ENCODE results near the gene OVCA2. TPM values are rescaled to one million over a fixed set of nuclear protein-coding genes. Genes with fewer than 3 reads are reported as not detected.

The OVCA2 gene
- total RNA-seq, 2 donors from 2014 or later: 17.1 to 36.3 TPM

DNA sequence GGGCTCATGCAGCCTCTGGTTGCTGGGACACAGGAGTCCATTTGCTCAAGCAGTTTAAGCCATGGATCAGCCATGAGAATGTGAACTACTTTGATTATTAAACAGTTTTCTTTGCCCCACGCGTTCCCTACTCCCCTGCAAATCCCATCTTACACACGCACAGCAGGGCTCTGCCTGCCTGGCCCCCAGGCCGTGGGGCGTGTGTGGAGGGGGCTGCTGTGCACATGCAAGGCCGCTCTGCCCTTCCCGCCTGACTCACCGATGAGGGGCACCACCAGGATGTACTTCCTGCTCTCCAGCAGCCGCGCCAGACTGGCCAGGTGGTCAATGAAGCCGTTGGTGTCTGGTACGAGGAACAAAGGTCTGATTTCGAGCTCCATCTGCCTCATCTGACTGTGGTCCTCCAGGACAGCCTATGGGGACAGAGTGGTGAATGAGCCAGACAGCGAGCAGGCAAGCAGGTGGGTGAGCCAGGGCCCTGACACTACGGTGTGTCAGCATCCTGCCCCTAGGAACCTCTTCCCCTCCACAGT is 26.8 kb downstream of the OVCA2 start:
- no peak for DNase-seq
- Histone ChIP-seq H3K27me3 (no peaks in the 10 kb centered on the region), H3K4me3 (no peak overlapping the region), H3K9me3 (no peaks in the 10 kb centered on the region), H3K36me3 (replicated peaks in 1 of 2; ENCODE audit: insufficient read depth in 1 of 2, low read depth in 2 of 2) (peaks cover 0 to 4% of the 10 kb centered on the region in 2 donors), H3K27ac (peak overlapping the region in 3 of 4 donors; percentile 10 to 47 (median 40)), H3K4me1 (peaks cover 13% of the 10 kb centered on the region)
- no peak for TF ChIP-seq POLR2A (IDR thresholded peaks at IDR 0.05)
- TF ChIP-seq, protein P1, sequence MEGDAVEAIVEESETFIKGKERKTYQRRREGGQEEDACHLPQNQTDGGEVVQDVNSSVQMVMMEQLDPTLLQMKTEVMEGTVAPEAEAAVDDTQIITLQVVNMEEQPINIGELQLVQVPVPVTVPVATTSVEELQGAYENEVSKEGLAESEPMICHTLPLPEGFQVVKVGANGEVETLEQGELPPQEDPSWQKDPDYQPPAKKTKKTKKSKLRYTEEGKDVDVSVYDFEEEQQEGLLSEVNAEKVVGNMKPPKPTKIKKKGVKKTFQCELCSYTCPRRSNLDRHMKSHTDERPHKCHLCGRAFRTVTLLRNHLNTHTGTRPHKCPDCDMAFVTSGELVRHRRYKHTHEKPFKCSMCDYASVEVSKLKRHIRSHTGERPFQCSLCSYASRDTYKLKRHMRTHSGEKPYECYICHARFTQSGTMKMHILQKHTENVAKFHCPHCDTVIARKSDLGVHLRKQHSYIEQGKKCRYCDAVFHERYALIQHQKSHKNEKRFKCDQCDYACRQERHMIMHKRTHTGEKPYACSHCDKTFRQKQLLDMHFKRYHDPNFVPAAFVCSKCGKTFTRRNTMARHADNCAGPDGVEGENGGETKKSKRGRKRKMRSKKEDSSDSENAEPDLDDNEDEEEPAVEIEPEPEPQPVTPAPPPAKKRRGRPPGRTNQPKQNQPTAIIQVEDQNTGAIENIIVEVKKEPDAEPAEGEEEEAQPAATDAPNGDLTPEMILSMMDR (IDR thresholded peaks at IDR 0.05): no peak
- intact Hi-C loops (cut with DNase I): no loop called here
- ATAC-seq: no peak
- WGBS, 2 donors: 69 to 76% methylated on average over 10 to 15 of the region's 15 CpGs

DNA sequence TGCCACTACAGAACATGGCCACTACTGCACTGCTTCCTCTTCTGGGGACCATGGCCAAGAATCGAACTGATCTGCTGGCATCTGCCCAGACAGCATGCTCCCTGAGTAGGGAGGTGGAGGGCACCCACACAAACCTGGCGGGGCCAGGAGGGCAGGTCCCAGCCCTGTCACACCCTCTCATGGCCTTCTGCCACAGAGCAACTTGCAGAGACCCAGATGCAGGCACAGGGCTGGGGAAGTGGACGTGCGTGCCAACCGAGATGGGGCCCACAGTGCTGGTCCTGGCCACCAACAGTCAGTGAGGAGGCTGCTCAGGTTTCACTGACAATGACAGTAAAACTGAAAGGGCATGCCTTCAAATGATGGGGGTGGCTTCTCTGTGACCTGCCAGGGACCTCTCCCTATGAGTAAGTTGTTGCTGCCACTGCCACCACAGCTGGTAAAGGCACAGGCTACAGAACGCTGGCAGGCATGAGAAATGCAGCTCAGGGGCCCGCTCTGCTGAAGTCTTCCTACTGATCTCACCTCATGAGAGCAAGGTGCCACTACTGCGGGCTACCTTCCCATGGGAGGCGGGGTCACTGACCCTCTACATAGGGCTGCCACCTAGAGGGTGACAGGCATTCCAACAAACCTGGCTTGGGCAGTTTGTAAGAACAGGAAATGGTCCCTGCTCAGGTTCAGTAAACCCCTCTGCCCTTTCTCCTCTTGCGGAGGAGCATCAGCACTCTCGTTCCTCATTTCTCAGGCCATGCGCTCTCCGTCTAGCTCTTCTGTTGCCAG is 28.6 kb downstream of the OVCA2 start:
- no peak for TF ChIP-seq POLR2A (IDR thresholded peaks at IDR 0.05)
- TF ChIP-seq, protein P1 (IDR thresholded peaks at IDR 0.05): no peak
- H3K36me3 ChIP-seq (replicated peaks in 1 of 2; ENCODE audit: insufficient read depth in 1 of 2, low read depth in 2 of 2): no peaks in the 10 kb centered on the region

DNA sequence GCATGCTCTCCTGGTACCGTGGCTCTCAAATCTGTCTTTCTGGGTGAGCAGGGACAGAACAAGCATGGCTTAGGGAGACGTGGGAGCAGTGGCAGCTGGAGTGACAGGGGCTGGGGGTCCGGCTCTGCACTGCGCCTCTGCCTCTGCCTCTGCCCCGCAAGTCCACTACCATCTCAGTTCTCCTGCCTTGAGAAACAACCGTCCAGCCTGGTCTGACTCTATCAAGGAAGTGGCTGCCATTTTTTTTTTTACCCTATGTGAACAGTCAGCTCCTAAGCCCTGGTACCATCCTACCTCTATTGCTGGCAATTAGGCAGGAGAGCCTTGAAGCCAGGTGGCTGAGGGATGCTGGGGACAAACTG is 29.2 kb downstream of the OVCA2 start:
- DNase-seq (no peak), ATAC-seq (no peak)
- WGBS, 2 donors: 88 to 91% methylated on average over 6 of the region's 6 CpGs
- intact Hi-C loops (cut with DNase I): no loop called here
- no peaks in the 10 kb centered on the region for H3K9me3 ChIP-seq
- peaks cover 13% of the 10 kb centered on the region for H3K4me1 ChIP-seq
- TF ChIP-seq, protein P1 (IDR thresholded peaks at IDR 0.05): no peak
- TF ChIP-seq POLR2A (IDR thresholded peaks at IDR 0.05): no peak
- no peak overlapping the region for H3K4me3 ChIP-seq
- no peaks in the 10 kb centered on the region for H3K27me3 ChIP-seq
- H3K36me3 ChIP-seq (replicated peaks in 1 of 2; ENCODE audit: insufficient read depth in 1 of 2, low read depth in 2 of 2): no peaks in the 10 kb centered on the region
- H3K27ac ChIP-seq: peak overlapping the region in 3 of 4 donors; percentile 12 to 55 (median 42)

More for the DNA sequence above, 28.6 kb downstream of the OVCA2 start:
- ATAC-seq (peak; percentile 22), DNase-seq (peak in 3 of 4 donors; percentile 47 to 71 (median 57))
- Histone ChIP-seq H3K9me3 (no peaks in the 10 kb centered on the region), H3K27ac (peak overlapping the region in 2 of 4 donors; percentile 42 to 55), H3K27me3 (no peaks in the 10 kb centered on the region), H3K4me3 (no peak overlapping the region), H3K4me1 (peaks cover 13% of the 10 kb centered on the region)
- intact Hi-C loops (cut with DNase I): no loop called here
- 76 to 81% methylated on average over 9 to 13 of the region's 13 CpGs for WGBS, 2 donors

DNA sequence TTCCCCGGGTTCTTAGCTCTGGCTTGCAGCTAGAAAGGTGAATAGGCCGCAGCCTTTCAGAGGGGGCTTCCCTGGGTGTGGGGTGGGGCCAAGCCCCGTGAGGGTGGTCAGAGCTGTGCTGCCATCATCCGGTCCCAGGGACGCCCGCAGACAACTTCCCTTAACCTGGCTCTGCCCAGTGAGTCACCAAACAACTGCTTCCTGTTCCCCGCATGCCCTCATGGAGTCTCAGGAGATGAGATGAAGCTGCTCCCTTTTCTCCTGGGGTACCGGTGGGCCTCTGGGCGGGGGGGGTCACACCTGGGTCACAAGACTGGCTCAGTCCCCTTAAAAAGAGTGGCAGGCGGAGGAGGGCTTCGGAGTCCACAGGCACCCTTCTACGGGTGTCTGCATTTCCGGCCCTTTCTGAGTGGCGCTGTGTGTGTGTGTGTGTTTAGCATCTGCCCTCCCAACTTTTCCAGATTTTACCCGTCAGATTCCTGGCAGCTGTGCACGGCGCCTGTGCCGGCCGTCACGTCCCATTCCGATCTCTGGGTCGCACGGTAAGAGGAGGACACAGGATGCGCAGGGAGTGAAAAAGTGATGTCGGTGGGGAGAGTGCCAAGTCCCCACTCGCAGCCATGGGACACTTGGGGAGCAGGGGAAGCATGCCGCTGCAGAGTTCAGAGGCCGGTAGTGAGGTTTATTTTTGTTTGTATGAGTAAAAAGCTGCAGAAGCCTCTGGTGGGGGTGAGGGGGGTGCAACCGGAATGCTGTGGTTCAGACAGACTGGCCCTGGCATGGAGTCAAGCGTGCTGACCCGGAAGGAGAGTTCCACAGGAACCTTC is 29.8 kb downstream of the OVCA2 start:
- H3K4me1 ChIP-seq: peaks cover 13% of the 10 kb centered on the region
- no peak overlapping the region for H3K4me3 ChIP-seq
- DNase-seq (no peak), ATAC-seq (peak; percentile 35)
- no peaks in the 10 kb centered on the region for H3K36me3 ChIP-seq (replicated peaks in 1 of 2; ENCODE audit: insufficient read depth in 1 of 2, low read depth in 2 of 2)
- no peaks in the 10 kb centered on the region for H3K27me3 ChIP-seq
- TF ChIP-seq, protein P1 (IDR thresholded peaks at IDR 0.05): no peak
- TF ChIP-seq POLR2A (IDR thresholded peaks at IDR 0.05): no peak
- intact Hi-C loops (cut with DNase I): no loop called here
- H3K27ac ChIP-seq: peak overlapping the region; percentile 12 to 55 (median 37)
- WGBS, 2 donors: 74 to 91% methylated on average over 28 of the region's 31 CpGs
- no peaks in the 10 kb centered on the region for H3K9me3 ChIP-seq

Data from body of pancreas (tissue), 4 donors.